NCI-H526 (cell line): ENCODE results near the gene KRTAP2-3.
"Not testable (repeated sequence)": the region's sequence is repeated elsewhere in the genome, so short reads cannot be mapped to it uniquely, and the experiment has no call there.

Experiments used
- DNase-seq, 2 experiments: peaks; one replicate each; lab custom pipeline; 2025; lab: John Stamatoyannopoulos, UW

The KRTAP2-3 gene, protein sequence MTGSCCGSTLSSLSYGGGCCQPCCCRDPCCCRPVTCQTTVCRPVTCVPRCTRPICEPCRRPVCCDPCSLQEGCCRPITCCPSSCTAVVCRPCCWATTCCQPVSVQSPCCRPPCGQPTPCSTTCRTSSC

DNA sequence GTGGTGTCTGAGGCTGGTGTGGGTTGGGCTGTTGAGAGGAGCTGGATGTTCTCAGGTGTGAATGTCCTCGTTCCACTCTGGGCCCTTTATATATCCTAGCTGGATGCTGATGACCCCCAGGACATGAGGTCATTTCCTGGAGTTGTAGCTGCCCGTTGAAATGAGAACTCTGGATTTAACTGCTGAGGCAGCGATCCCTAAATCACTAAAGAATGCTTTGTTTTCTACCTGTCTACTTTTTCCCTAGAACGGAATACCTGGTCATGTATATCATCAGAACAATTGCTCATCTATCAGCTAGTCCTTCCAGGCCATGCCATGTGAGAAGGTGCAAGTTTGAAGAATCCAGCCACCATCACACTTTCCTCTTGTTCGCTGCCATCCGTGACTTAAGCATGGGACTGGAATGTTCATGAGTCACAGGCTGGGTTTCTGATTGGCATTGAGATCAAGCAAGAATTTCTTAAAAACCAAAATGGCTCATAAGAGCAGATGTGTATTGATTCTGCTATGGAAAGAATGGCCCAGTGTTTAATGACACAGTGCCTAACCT lies at the start of gene KRTAP2-3:
TSS of gene KRTAP2-3 (minus strand) at position 63 of the 553 bp plus-strand sequence. CDS start 64 bp downstream, outside the sequence.
- DNase-seq: no peak

DNA sequence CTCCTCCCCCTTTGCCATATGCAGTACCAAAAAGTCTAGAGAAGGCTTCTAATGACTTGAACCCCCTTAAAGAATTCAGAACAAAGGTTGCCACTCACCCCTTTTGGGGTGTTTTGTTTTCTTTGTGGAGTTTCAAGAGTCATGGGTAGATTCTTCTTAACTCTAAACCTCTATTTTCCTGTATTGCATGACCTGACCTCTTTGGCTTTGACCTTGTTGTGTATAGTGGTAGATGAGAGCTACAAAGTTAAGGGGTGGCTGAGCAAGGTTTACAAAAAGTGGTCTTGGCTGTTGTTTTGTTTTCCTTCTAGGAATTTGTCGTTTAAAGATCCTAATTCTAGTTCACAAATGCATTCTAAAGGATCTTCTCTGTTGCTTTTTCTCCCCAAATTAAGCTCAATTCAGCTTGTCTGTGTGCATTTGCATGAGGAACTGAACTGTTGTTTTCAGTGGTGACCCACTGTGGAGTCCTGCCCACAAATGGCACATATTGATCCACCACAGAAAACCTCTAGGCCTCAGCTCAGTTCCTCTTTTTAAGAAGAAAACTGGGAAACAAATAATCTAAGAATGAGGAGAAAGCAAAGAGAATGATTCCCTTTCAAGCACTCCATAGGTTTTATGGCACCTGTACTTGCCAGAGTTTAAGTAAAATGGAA lies 48.9 kb upstream of the KRTAP2-3 start:
- DNase-seq: not testable (repeated sequence)

DNA sequence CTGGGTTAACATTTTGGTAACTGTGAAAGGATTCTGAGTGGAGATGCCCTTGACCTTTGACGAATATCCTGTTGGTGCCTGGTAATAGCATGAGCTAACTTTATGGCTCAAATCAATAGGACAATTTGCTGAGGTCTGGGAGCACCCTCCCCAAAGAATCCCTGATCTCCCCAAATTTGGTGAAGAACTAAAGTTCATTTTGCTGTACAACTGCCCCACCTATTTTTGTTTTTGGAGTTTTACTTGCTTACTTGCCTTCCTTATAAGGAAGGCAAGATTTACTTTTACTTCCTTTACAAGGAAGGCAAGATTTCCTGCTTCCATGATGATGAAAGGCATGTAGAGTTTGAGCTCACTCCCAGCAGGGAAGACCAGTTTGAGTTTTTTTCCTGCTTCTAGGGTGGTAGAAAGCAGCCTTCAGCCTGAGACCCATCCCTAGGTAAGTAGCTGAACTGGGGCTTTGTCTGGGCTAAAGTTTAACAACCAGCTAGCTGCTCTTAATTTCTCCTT lies 48.1 kb upstream of the KRTAP2-3 start:
- DNase-seq: no peak

DNA sequence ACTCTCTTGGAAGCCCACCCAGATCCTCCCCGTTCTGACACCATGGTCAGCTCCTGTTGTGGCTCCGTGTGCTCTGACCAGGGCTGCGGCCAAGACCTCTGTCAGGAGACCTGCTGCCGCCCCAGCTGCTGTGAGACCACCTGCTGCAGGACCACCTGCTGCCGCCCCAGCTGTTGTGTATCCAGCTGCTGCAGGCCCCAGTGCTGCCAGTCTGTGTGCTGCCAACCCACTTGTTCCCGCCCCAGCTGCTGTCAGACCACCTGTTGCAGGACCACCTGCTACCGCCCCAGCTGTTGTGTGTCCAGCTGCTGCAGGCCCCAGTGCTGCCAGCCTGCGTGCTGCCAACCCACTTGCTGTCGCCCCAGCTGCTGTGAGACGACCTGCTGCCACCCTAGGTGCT lies 45.4 kb upstream of the KRTAP2-3 start, which contains the start of gene KRTAP4-9:
TSS of gene KRTAP4-9 (plus strand) at position 43 of the 400 bp plus-strand sequence. CDS start at position 43, 0 bp downstream.
- DNase-seq: not testable (repeated sequence)

DNA sequence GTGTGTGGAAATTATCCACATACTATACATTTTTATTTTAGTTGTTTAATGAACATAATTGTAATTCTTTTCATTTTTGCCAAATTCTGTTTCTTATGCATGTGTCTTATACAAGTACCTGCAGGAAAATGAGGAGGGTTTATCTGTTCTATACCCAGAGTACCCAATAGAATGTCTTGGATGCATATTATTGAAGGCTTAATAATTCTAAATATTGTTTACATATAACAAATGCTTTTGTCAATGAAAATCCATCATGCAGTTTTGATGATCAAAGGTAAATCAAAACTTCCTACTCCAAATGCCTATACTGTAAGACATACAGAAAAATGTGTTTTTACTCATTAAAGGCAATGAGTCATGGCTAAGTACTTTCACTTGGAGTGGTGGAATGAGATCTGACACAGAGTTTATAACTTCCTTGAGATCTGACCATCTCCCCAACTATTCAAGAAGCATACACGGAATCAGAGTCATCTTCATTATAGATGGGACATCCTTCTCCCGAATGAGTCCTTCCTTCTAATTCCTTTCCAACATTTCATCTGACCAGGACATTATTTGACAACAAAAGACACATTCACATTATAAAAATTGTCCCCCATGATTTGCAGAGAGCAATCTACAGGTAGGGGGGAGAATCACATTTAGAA lies 44.6 kb upstream of the KRTAP2-3 start:
- not testable (repeated sequence) for DNase-seq

DNA sequence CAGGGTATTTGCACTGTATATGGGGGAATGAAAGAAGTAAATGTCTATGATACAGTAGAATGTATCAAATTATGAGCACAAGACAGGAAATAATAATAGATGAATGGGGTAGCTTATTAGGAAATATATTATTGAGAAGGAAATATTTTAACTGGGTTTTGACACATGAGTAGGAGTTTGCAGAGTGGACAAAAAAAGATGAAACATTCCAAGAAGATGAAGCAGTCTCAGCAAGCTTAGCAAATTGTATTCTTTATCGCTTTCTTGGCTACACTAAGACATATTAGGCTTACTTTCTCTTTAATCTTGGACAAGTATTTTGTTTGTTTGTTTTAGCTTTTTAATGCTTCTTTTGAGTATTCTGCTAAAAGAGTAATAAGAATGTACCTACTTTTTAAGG lies 44.0 kb upstream of the KRTAP2-3 start:
- no peak for DNase-seq

DNA sequence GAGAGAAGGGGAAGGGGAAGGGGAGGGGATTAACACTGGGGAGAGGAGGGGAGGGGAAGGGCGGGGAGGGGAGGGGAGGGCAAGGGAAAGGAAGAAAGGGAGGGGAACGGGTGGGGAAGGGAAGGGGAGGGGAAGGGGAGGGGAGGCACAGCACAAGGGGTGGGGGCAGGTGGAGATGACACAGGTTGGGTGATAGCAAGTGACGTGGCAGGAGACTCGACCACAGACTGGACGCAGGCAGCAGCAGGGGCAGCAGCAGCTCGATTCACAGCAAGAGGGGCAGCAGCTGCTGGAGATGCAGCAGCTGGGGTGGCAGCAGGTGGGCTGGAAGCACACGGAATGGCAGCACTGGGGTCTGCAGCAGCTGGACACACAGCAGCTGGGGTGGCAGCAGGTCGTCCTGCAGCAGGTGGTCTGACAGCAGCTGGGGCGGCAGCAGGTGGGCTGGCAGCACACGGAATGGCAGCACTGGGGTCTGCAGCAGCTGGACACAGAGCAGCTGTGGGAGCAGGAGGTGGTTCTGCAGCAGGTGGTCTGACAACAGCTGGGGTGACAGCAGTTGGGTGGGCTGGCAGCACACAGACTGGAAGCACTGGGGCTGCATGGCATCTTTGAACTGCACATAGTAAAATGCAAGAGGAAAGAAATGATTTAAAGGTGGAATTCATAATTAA lies 41.8 kb upstream of the KRTAP2-3 start, which contains the start of gene KRTAP4-16:
TSS of gene KRTAP4-16 (minus strand) at position 624 of the 674 bp plus-strand sequence. CDS start at position 624, 0 bp downstream.
- DNase-seq: no peak

DNA sequence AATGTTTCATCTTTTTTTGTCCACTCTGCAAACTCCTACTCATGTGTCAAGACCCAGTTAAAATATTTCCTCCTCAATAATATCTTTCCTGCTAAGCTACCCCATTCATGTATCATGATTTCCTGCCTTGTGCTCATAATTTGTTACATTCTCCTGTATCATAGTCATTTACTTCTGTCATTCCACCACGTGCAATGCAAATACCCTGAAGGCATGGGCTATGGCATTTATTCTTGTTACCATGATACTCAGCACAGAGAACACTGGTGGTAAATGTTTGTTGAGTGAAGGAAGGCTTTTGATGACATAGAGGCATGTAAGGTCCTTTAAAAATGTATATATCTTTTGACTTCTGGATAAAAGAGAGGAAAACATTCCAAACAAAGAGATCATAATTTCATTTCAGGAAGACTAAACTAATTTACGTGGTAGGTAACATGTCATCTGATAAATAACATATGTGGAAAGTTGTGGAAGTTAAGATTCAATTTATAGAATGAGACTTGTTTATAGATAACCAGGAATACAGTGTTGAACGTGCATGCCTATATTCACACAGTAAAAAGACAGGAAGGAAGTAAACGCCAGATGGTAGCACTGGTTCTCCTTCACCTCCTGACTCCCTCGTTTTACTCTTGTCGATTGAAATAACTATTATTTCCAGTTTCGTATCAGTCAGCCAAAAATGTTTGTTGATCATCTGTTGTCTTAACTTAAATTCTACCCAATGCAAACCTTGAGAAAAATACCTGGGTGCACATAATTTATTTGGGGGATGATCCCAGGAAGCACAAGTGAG lies 40.0 kb upstream of the KRTAP2-3 start:
- DNase-seq: not testable (repeated sequence)

DNA sequence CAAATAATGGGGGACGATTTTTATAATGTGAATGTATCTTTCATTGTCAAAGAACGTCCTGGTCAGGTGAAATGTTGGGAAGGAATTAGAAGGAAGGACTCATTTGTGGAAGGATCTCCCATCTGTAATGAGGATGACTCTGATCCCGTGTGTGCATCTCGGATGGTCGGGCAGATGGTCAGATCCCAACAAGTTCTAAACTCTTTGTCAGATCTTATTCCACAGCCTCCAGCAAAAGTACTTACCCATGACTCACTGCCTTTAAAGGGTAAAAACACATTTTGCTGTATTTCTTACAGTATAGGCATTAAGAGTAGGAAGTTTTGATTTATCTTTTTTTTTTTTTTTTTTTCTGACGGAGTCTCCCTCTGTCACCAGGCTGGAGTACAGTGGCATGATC lies 38.6 kb upstream of the KRTAP2-3 start:
- no peak for DNase-seq

DNA sequence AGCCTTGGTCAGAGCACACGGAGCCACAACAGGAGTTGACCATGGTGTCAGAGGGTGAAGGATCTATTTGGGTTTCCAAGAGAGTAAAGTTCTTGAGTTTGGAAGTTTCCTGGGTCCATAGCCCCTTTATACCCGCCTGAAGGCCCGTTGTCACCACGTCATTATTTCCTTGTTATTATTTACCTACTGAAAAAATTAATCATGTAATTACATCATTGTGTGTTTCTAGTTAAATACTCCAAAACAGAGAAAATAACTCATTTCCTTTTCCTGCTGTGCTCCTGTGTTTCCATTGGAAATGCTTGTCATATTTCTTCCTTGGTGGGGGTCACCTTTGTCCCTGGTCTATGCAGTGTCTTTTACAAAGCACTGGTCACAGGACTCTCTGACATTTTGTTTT lies 38.1 kb upstream of the KRTAP2-3 start, which contains the start of gene KRTAP4-8:
TSS of gene KRTAP4-8 (minus strand) at position 101 of the 400 bp plus-strand sequence. CDS start at position 43, 58 bp downstream.
- DNase-seq: no peak

DNA sequence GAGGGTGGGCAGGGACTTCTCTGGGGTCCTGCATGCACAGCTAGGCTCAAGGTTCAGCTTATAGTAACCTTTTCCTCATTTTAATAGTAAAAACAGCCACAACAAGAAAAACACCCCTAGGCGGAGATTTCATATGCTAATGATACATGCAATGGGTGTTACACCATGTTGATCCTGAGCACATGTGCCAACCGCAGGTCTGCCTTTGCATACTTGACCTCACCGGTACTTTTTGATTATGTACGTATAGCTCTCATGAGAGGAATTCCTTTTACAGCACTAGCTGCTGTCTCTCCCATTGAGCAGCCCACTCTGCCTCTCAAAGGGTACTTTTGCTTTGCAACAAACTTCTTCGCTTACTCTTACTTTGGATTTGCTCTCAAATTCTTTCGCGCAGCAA lies 36.1 kb upstream of the KRTAP2-3 start:
- DNase-seq: peak; percentile 57 to 76

DNA sequence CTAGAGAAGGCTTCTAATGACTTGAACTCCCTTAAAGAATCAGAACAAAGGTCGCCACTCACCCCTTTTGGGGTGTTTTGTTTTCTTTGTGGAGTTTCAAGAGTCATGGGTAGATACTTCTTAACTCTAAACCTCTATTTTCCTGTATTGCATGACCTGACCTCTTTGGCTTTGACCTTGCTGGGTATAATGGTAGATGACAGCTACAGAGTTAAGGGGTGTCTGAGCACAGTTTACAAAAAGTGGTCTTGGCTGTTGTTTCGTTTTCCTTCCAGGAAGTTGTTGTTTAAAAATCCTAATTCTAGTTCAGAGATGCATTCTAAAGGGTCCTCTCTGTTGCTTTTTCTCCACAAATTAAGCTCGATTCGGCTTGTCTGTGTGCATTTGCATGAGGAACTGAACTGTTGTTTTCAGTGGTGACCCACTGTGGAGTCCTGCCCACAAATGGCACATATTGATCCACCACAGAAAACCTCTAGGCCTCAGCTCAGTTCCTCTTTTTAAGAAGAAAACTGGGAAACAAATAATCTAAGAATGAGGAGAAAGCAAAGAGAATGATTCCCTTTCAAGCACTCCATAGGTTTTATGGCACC lies 28.9 kb upstream of the KRTAP2-3 start:
- not testable (repeated sequence) for DNase-seq

DNA sequence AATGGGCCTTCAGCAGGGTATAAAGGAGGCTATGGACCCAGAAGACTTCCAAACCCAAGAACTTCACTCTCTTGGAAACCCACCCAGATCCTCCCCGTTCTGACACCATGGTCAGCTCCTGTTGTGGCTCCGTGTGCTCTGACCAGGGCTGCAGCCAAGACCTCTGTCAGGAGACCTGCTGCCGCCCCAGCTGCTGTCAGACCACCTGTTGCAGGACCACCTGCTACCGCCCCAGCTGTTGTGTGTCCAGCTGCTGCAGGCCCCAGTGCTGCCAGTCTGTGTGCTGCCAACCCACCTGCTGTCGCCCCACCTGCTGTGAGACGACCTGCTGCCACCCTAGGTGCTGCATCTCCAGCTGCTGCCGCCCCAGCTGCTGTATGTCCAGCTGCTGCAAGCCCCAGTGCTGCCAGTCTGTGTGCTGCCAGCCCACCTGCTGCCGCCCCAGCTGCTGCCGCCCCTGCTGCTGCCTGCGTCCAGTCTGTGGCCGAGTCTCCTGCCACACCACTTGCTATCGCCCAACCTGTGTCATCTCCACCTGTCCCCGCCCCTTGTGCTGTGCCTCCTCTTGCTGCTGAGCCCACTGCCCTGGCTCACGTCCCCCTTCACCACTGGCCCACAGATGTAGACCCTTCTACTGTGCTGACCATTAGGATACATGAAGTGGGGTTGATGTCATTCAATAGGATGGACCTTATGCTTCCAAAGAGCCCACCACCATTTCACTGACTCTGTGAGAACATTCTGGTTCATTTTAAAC lies 24.4 kb upstream of the KRTAP2-3 start, which contains the start of gene KRTAP4-7:
TSS of gene KRTAP4-7 (plus strand) at position 51 of the 757 bp plus-strand sequence. CDS start at position 108, 57 bp downstream.
- not testable (repeated sequence) for DNase-seq

DNA sequence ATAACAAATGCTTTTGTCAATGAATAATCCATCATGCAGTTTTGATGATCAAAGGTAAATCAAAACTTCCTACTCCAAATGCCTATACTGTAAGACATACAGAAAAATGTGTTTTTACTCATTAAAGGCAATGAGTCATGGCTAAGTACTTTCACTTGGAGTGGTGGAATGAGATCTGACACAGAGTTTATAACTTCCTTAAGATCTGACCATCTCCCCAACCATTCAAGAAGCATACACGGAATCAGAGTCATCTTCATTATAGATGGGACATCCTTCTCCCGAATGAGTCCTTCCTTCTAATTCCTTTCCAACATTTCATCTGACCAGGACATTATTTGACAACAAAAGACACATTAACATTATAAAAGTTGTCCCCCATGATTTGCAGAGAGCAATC lies 23.5 kb upstream of the KRTAP2-3 start:
- not testable (repeated sequence) for DNase-seq

DNA sequence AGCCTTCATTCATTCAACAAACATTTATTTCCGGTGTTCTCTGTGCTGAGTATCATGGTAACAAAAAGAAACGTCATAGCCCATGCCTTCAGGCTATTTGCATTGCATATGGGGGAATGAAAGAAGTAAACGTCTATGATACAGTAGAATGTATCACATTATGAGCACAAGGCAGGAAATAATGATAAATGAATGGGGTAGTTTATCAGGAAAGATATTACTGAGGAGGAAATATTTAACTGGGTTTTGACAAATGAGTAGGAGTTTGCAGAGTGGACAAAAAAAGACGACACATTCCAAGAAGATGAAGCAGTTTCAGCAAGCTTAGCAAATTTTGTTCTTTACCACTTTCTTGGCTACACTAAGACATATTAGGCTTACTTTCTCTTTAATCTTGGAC lies 22.7 kb upstream of the KRTAP2-3 start:
- no peak for DNase-seq

DNA sequence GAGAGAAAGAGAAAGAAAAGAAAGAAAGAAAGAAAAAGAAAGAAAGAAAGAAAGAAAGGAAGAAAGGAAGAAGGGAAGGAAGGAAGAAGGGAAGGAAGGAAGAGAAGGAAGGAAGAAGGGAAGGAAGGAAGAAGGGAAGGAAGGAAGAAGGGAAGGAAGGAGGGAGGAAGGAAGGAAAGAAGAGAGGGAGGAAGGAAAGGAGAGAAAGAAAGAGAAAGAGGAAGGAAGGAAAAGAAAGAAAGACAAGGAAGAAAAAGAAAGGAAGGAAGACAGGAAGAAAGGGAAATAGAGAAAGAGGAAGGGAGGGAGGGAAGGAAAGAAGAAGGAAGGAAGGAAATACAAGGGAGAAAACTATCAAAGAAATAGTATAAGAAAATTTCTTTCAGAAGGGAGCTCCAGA lies 16.9 kb upstream of the KRTAP2-3 start:
- DNase-seq: no peak

DNA sequence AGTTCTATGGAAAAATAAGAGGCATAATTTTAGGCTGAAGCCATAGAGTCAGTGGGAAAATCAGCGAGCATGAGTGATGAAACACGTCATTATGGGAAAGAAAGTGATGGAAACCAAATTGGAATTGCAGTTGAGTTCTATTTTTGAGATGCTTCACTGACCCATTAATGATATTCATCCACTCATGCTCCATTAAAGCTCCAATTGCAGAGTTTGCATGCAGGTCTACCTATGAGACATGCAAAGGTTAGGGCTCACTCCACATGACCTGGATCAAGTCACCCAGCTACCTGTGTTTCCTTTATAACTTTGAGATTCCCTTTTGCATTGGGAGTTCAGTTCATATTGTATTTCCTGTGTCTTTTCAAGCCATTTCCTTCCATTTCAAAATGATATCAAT lies 13.8 kb upstream of the KRTAP2-3 start:
- peak; percentile 19 to 61 for DNase-seq

DNA sequence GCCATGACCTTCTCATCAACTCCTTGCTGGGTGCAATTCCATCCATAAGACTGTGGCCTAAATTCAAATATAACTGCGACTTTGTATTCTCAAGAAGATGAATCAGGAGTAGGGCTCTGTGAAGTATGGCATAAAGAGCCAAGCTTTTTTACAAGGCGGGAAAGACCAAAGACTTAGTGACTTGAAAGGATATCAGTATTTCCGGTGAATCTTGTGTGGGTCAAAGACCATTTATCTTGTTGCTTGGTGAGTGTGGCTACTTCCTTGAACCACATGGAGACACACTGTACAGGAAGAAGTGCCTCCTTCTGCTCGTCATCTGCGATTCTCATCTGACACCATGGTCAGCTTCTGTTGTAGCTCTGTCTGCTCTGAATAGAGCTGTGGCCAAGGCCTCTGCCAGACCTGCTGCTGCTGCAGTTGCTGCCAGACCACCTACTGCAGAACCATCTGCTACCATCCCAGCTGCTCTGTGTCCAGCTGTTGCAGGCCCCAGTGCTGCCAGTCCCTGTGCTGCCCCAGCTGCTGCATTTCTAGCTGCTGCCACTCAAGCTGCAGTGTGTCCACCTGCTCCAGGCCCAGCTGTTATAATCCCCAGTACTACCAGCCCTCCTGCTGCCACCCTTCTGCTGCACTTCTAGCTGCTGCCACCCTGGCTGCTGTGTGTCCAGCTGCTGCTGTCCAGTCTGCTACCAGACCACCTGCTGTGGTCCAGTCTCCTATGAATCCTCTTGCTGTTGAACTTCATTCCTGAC lies 11.9 kb upstream of the KRTAP2-3 start:
- DNase-seq: no peak

DNA sequence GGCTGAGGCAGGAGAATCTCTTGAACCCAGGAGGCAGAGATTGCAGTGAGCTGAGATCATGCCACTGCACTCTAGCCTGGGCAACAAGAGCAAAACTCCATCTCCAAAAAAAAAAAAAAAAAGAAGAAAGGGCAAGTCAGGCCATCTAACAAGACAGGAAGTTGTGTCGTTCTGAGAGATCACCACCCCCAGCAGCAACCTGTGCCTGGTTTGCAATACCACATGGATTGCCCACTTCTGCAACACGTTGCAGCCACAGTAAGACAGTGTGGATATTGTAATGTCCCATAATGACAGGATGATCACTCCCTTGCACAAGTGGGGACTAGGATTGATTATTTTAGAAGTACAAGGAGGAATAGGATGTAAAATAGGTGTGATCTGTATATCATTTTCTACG lies 9.1 kb upstream of the KRTAP2-3 start:
- no peak for DNase-seq
